Panc1 (cell line): ENCODE results near the gene SPDYE6. TPM values are rescaled to one million over a fixed set of nuclear protein-coding genes. Genes with fewer than 3 reads are reported as not detected.

Source experiments
- ATAC-seq: fragments of 200-7000 bp; cut with Tn5 transposase; 2 replicates; pipeline ENCODE4 v1.9.1; 2020; ENCODE audit warnings: mild to moderate bottlenecking, moderate library complexity
- BruUV-seq: library from RNA; stranded (reverse); fragments of 400-500 nt; replicated peaks from 2 replicates; lab custom pipeline; 2021; lab: Mats Ljungman, UMichigan
- CTCF ChIA-PET: fragments of 300-600 bp; sonication (Branson Sonifier 250); formaldehyde crosslinking; loops from one replicate; lab custom pipeline; 2022; ENCODE audit warnings: antibody characterized with exemption; lab: Charles Lee
- POLR2A ChIA-PET: fragments of 300-600 bp; sonication (Branson Sonifier 250); formaldehyde crosslinking; loops from one replicate; lab custom pipeline; 2022; ENCODE audit warnings: antibody characterized with exemption; lab: Charles Lee
- DNase-seq: peaks from one replicate; pipeline ENCODE4 v3.0.0-alpha.2; 2010; ENCODE audit warnings: low read depth, low spot score
- H3K27ac ChIP-seq: 2 replicates; pipeline ENCODE4 v1.5.1; 2011; ENCODE audit warnings: mild to moderate bottlenecking, low read length, inconsistent platforms
- H3K27me3 ChIP-seq: fragments of 200-500 bp; sonication (Bioruptor generic); 2 replicates; pipeline ENCODE4 v1.6.0; 2014; ENCODE audit warnings: low read length, inconsistent platforms; ENCODE audit not compliant: control insufficient read depth, insufficient read depth
- H3K36me3 ChIP-seq: fragments of 200-500 bp; sonication (Bioruptor generic); 2 replicates; pipeline ENCODE4 v1.5.1; 2014; ENCODE audit warnings: inconsistent platforms, mild to moderate bottlenecking, low read length, moderate library complexity; ENCODE audit not compliant: control insufficient read depth, insufficient read depth
- H3K4me1 ChIP-seq: 2 replicates; pipeline ENCODE4 v1.5.1; 2011; ENCODE audit warnings: inconsistent platforms, mild to moderate bottlenecking, low read length, moderate library complexity; ENCODE audit not compliant: control insufficient read depth, insufficient read depth
- H3K4me3 ChIP-seq, 2 experiments: 2 replicates each; pipeline ENCODE4 v1.5.1; 2011 to 2012; ENCODE audit warnings: low read depth in 2 of 2, low read length in 2 of 2, mild to moderate bottlenecking in 2 of 2, inconsistent platforms in 1 of 2, moderate library complexity in 1 of 2
- H3K9me3 ChIP-seq: fragments of 200-500 bp; sonication (Bioruptor generic); 2 replicates; pipeline ENCODE4 v1.5.1; 2014; ENCODE audit warnings: low read depth, mild to moderate bottlenecking, inconsistent platforms, low read length, moderate library complexity; ENCODE audit not compliant: control insufficient read depth, insufficient read depth
- CTCF ChIP-seq: fragments of 450-650 bp; IDR thresholded peaks from 2 replicates; pipeline ENCODE4 v1.5.1; 2017; ENCODE audit warnings: mild to moderate bottlenecking
- POLR2AphosphoS5 ChIP-seq: IDR thresholded peaks from 2 replicates; pipeline ENCODE4 v1.6.1; 2012; ENCODE audit warnings: mild to moderate bottlenecking, low read depth, low read length, moderate library complexity
- SIN3A ChIP-seq: IDR thresholded peaks from 2 replicates; pipeline ENCODE4 v1.6.1; 2012; ENCODE audit warnings: low read depth, mild to moderate bottlenecking, low read length, moderate library complexity, borderline replicate concordance; ENCODE audit not compliant: insufficient read depth
- TCF7L2 ChIP-seq: IDR thresholded peaks from 2 replicates; pipeline ENCODE4 v1.6.1; 2011; ENCODE audit warnings: mild to moderate bottlenecking, low read depth, low read length, inconsistent platforms
- in situ Hi-C: cut with HindIII; loops from 2 replicates; pipeline ENCODE4 v1.10.0; 2016; ENCODE audit warnings: low sequenced_read_pairs, low pct_unique_long_range_greater_than_20kb
- intact Hi-C: fragments of 100-400 bp; cut with micrococcal nuclease; formaldehyde crosslinking; loops from one replicate; pipeline ENCODE4 v1.10.0; 2022; ENCODE audit not compliant: unreplicated experiment
- total RNA-seq: library from RNA; stranded (reverse); gene quantifications from one replicate; pipeline ENCODE4 v1.2.1, GENCODE V29; 2021; ENCODE audit not compliant: unreplicated experiment
- TF ChIP-seq, protein P1 (sequence below), 2 experiments: IDR thresholded peaks; 2 replicates each; pipeline ENCODE4 v1.6.1; 2011 to 2012; ENCODE audit warnings: low read depth in 2 of 2, control low read depth in 1 of 2, low read length in 1 of 2, mild to moderate bottlenecking in 1 of 2, moderate library complexity in 1 of 2; ENCODE audit not compliant: insufficient read depth in 1 of 2

SPDYE6 gene
- total RNA-seq, 1 experiment from 2014 or later: not detected

GRCh38 chr7:102318482-102318971 lies 37.7 kb downstream of the SPDYE6 start:
- Histone ChIP-seq H3K36me3 (no peaks in the 10 kb centered on the region), H3K27ac (no peak overlapping the region), H3K9me3 (no peaks in the 10 kb centered on the region), H3K4me3 (no peak overlapping the region), H3K4me1 (no peaks in the 10 kb centered on the region), H3K27me3 (no peaks in the 10 kb centered on the region)
- intact Hi-C loops: no loop called here
- no peak for TF ChIP-seq SIN3A
- TF ChIP-seq CTCF: no peak
- no peak for TF ChIP-seq TCF7L2
- TF ChIP-seq, protein P1, sequence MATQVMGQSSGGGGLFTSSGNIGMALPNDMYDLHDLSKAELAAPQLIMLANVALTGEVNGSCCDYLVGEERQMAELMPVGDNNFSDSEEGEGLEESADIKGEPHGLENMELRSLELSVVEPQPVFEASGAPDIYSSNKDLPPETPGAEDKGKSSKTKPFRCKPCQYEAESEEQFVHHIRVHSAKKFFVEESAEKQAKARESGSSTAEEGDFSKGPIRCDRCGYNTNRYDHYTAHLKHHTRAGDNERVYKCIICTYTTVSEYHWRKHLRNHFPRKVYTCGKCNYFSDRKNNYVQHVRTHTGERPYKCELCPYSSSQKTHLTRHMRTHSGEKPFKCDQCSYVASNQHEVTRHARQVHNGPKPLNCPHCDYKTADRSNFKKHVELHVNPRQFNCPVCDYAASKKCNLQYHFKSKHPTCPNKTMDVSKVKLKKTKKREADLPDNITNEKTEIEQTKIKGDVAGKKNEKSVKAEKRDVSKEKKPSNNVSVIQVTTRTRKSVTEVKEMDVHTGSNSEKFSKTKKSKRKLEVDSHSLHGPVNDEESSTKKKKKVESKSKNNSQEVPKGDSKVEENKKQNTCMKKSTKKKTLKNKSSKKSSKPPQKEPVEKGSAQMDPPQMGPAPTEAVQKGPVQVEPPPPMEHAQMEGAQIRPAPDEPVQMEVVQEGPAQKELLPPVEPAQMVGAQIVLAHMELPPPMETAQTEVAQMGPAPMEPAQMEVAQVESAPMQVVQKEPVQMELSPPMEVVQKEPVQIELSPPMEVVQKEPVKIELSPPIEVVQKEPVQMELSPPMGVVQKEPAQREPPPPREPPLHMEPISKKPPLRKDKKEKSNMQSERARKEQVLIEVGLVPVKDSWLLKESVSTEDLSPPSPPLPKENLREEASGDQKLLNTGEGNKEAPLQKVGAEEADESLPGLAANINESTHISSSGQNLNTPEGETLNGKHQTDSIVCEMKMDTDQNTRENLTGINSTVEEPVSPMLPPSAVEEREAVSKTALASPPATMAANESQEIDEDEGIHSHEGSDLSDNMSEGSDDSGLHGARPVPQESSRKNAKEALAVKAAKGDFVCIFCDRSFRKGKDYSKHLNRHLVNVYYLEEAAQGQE (IDR thresholded peaks at IDR 0.05; ENCODE audit: insufficient read depth in 1 of 2, low read depth in 2 of 2, low read length in 1 of 2): no peak
- no peak for TF ChIP-seq POLR2AphosphoS5
- ChIA-PET POLR2A (no interaction called here), CTCF (interaction anchor here (0.6 to 1.0 kb wide), 2 partner anchors 31 to 775 kb away, joined by 3 to 4 read pairs; no protein-coding TSS in a partner anchor)
- no TSS peak for BruUV-seq
- ATAC-seq (0 out of 2 replicates have a peak, but pooled peaks have one; percentile 14), DNase-seq (no peak)
- in situ Hi-C loops: no loop called here

DNA sequence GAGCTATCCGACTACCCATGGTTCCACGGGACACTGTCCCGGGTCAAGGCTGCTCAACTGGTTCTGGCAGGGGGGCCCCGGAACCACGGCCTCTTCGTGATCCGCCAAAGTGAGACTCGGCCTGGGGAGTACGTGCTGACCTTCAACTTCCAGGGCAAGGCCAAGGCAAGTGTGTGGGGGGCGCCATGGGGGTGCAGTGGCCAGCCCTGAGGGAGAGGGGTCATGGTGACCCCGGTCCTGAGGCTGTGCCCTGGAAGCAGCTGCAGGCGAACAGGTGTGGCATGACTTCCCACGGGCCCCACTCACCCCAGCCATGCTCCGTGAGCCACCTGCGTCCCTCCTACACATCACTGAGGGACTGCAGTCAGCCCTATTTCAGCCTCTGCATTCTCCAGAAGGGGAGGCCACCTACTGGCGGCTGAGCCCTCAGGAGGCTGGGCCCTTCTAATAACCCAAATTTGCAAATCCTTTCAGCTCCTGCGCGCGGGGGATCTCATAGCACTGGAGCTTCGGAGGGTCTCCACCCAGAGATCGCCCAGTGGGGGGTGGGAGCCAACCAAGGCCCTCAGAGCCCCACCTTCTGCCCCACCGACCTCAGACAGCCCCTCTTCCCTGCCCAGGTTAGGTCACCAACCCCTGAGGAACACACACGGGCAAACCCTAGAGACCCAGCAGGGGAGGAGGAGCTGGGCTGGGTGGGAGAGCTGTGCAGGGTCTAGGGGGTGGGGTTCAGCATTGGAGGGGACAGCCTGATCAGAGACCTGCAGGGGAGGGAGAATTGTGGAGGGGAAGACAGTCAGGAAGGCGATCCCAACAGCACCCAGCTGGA lies 38.8 kb downstream of the SPDYE6 start:
- Histone ChIP-seq H3K27ac (no peak overlapping the region), H3K4me3 (no peak overlapping the region), H3K4me1 (no peaks in the 10 kb centered on the region), H3K27me3 (no peaks in the 10 kb centered on the region), H3K36me3 (no peaks in the 10 kb centered on the region), H3K9me3 (no peaks in the 10 kb centered on the region)
- in situ Hi-C loops: no loop called here
- BruUV-seq: no TSS peak
- TF ChIP-seq POLR2AphosphoS5: no peak
- TF ChIP-seq CTCF: no peak
- no peak for TF ChIP-seq SIN3A
- TF ChIP-seq, protein P1 (IDR thresholded peaks at IDR 0.05; ENCODE audit: insufficient read depth in 1 of 2, low read depth in 2 of 2, low read length in 1 of 2): no peak
- no peak for TF ChIP-seq TCF7L2
- DNase-seq (no peak), ATAC-seq (0 out of 2 replicates have a peak, but pooled peaks have one; percentile 54)
- intact Hi-C loops: no loop called here
- ChIA-PET POLR2A (no interaction called here), CTCF (no interaction called here)
